Measurements from ENCODE around the gene TEX52. TPM values are rescaled to one million over a fixed set of nuclear protein-coding genes. Genes with fewer than 3 reads are reported as not detected.

TEX52 gene
- total RNA-seq, 4 donors from 2014 or later: not detected

- WGBS, 2 donors: 69 to 75% methylated on average over 25 of the region's 25 CpGs
- no peak for DNase-seq (ENCODE audit: low spot score in 2 of 2)
- intact Hi-C loops (cut with DNase I; ENCODE audit: low total_unique reads): loop anchor here (10.0 kb wide), 1 partner anchor 90 kb away; no protein-coding TSS in a partner anchor
Observed at GRCh38 chr12:2854669-2855453, 2.0 kb downstream of the TEX52 start.

DNA sequence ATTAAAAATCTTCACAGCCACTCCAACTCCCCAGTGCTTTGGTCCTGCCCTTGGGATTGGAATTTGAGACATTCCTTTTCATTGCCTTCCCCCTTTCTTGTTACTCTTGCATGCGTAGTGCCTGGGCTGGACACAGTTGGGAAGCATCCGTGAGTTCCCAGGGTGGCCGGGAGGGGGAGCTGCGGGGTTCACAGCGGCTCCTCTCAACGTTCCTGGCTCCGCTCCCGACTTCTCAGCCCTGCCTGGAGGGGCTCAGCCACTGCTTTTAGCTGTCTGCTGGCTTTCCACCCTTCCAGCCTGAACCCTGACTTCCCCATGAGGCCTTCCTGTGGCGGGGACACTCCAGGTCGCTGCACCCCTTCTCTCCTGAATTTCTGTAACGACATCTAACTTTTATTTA lies 3.2 kb downstream of the TEX52 start:
- no peak for TF ChIP-seq POLR2A (IDR thresholded peaks at IDR 0.05)
- H3K4me3 ChIP-seq (ENCODE audit: low read depth, poor library complexity, severe bottlenecking): no peak overlapping the region
- 18 to 25% methylated on average over 11 of the region's 11 CpGs for WGBS, 2 donors
- DNase-seq (ENCODE audit: low spot score in 2 of 2): peak; percentile 59 to 94
- intact Hi-C loops (cut with DNase I; ENCODE audit: low total_unique reads): loop anchor here (10.0 kb wide), 1 partner anchor 91 kb away; no protein-coding TSS in a partner anchor

More at GRCh38 chr12:2854669-2855453, 2.0 kb downstream of the TEX52 start:
- H3K4me3 ChIP-seq (ENCODE audit: low read depth, poor library complexity, severe bottlenecking): no peak overlapping the region
- no peak for TF ChIP-seq POLR2A (IDR thresholded peaks at IDR 0.05)

DNA sequence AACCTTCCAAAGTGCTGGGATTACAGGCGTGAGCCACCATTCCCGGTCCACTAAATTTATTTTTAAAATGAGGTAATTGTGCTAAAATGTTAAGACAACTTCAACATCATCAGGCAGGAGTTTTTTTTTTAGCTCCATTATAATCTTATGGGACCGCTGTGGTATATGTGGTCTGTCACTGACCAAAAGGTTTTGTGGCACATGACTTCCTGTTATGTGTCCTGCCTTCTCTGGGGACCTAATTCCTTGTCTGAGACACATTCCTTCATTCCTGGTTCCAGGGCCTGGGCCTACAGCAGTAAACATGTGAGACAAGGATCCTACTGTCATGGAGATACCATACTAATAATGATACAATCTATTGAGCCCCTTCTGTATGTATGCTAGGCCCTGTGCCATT lies 4.9 kb downstream of the TEX52 start:
- no peak for DNase-seq (ENCODE audit: low spot score in 2 of 2)
- WGBS, 2 donors: 86 to 95% methylated on average over 3 of the region's 3 CpGs
- no peak overlapping the region for H3K4me3 ChIP-seq (ENCODE audit: low read depth, poor library complexity, severe bottlenecking)
- intact Hi-C loops (cut with DNase I; ENCODE audit: low total_unique reads): loop anchor here (10.0 kb wide), 1 partner anchor 93 kb away; no protein-coding TSS in a partner anchor
- TF ChIP-seq CTCF (IDR thresholded peaks at IDR 0.05) (no peak), POLR2A (IDR thresholded peaks at IDR 0.05) (no peak)

DNA sequence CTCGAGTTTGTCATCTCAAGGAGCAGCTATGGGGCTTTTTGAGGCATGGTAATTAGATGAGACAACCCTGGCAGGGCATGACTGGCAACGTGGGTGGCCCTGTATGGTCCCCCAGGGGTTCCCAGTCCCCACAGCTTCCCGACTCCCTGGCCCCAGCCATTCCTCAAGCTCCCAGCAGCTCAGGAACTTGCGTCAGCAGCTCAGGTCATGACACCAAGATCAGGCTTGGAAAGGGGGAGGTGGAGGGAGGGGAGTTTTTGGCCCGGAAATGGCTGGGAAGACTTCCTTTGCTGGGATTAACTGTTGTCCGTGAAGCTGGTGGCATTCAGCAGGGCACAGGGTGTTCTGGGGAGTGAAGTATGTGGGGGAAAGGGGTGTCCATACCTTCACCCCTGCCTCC lies 11.6 kb downstream of the TEX52 start:
- DNase-seq (ENCODE audit: low spot score in 2 of 2): no peak
- H3K4me3 ChIP-seq (ENCODE audit: low read depth, poor library complexity, severe bottlenecking): no peak overlapping the region
- no peak for TF ChIP-seq CTCF (IDR thresholded peaks at IDR 0.05)
- no peak for TF ChIP-seq POLR2A (IDR thresholded peaks at IDR 0.05)
- 40 to 56% methylated on average over 6 of the region's 6 CpGs for WGBS, 2 donors
- intact Hi-C loops (cut with DNase I; ENCODE audit: low total_unique reads): no loop called here

GRCh38 chr12:2844786-2845185 lies 12.1 kb downstream of the TEX52 start:
- DNase-seq (ENCODE audit: low spot score in 2 of 2): no peak
- no peak overlapping the region for H3K4me3 ChIP-seq (ENCODE audit: low read depth, poor library complexity, severe bottlenecking)
- WGBS, 2 donors: 81 to 83% methylated on average over 9 of the region's 9 CpGs
- intact Hi-C loops (cut with DNase I; ENCODE audit: low total_unique reads): no loop called here
- TF ChIP-seq POLR2A (IDR thresholded peaks at IDR 0.05): no peak
- no peak for TF ChIP-seq CTCF (IDR thresholded peaks at IDR 0.05)

- WGBS, 2 donors: 79 to 81% methylated on average over 5 of the region's 5 CpGs
- intact Hi-C loops (cut with DNase I; ENCODE audit: low total_unique reads): no loop called here
- no peak for DNase-seq (ENCODE audit: low spot score in 2 of 2)
- H3K4me3 ChIP-seq (ENCODE audit: low read depth, poor library complexity, severe bottlenecking): no peak overlapping the region
- TF ChIP-seq CTCF (IDR thresholded peaks at IDR 0.05) (no peak), POLR2A (IDR thresholded peaks at IDR 0.05) (no peak)
Observed at GRCh38 chr12:2842948-2843347, 13.9 kb downstream of the TEX52 start.
